B cell (primary cell): Measurements from ENCODE around the gene AQP5. TPM values are rescaled to one million over a fixed set of nuclear protein-coding genes. Genes with fewer than 3 reads are reported as not detected.

Source experiments
- ATAC-seq: fragments of 200-7000 bp; cut with Tn5 transposase; one replicate; pipeline ENCODE4 v1.10.0; 2021; ENCODE audit warnings: low read depth, mild to moderate bottlenecking, moderate number of reproducible peaks, moderate library complexity
- CTCF ChIA-PET: fragments of 350-600 bp; sonication (Branson Sonifier 250); formaldehyde crosslinking; loops from one replicate; lab custom pipeline; 2021; ENCODE audit warnings: antibody characterized with exemption, inconsistent platforms; lab: Charles Lee
- POLR2A ChIA-PET: fragments of 350-600 bp; sonication (Branson Sonifier 250); formaldehyde crosslinking; loops from one replicate; lab custom pipeline; 2021; ENCODE audit warnings: antibody characterized with exemption; lab: Charles Lee
- DNase-seq: peaks from one replicate; pipeline ENCODE4 v3.0.0; 2013
- H2AFZ ChIP-seq: 2 replicates; pipeline ENCODE4 v1.6.1; 2012; ENCODE audit warnings: mild to moderate bottlenecking, low read depth, low read length; ENCODE audit not compliant: insufficient read depth, poor library complexity, severe bottlenecking
- H3K27ac ChIP-seq, 2 donors: 1 replicate in 1 of 2; 2 replicates in 1 of 2; pipeline ENCODE4 v1.5.1; 2012 to 2013; ENCODE audit warnings: low read length in 2 of 2, mild to moderate bottlenecking in 2 of 2, moderate library complexity in 1 of 2
- H3K27me3 ChIP-seq, 4 experiments: fragments of 200-600 bp in 1 of 4; sonication (generic) in 1 of 4; replicated peaks in 1 of 4; 1 replicate in 2 of 4; 2 replicates in 2 of 4; pipeline versions ENCODE4 v1.6.1 to v1.7.0; 2013 to 2016; ENCODE audit warnings: low read length in 3 of 4, mild to moderate bottlenecking in 2 of 4, mixed read lengths in 1 of 4, moderate library complexity in 1 of 4; ENCODE audit not compliant: insufficient read depth in 4 of 4, control insufficient read depth in 3 of 4; ENCODE audit errors: control extremely low read depth in 1 of 4
- H3K36me3 ChIP-seq, 2 experiments: replicated peaks in 1 of 2; 1 replicate in 1 of 2; 2 replicates in 1 of 2; pipeline versions ENCODE4 v1.6.1 to v1.7.1; 2013; ENCODE audit warnings: low read length in 1 of 2; ENCODE audit not compliant: insufficient read depth in 2 of 2, control insufficient read depth in 1 of 2; ENCODE audit errors: control extremely low read depth in 1 of 2, extremely low read depth in 1 of 2
- H3K4me1 ChIP-seq, 2 donors: fragments of 200-600 bp in 1 of 2; sonication (generic) in 1 of 2; 1 replicate in 1 of 2; 2 replicates in 1 of 2; pipeline versions ENCODE4 v1.5.1 to v1.6.1; 2013 to 2017; ENCODE audit warnings: low read length in 2 of 2; ENCODE audit not compliant: control insufficient read depth in 2 of 2, insufficient read depth in 2 of 2
- H3K4me2 ChIP-seq: replicated peaks from 2 replicates; pipeline ENCODE3; 2012; ENCODE audit warnings: mild to moderate bottlenecking, low read depth, low read length; ENCODE audit not compliant: poor library complexity, severe bottlenecking
- H3K4me3 ChIP-seq, 5 experiments: fragments of 200-600 bp in 1 of 5; sonication (generic) in 1 of 5; 1 replicate in 3 of 5; 2 replicates in 2 of 5; pipeline versions ENCODE4 v1.5.1 to v1.7.0; 2011 to 2016; ENCODE audit warnings: low read length in 4 of 5, mild to moderate bottlenecking in 4 of 5, low read depth in 2 of 5, control low read depth in 1 of 5, moderate library complexity in 1 of 5; ENCODE audit not compliant: insufficient read depth in 1 of 5; ENCODE audit errors: control extremely low read depth in 1 of 5, extremely low read depth in 1 of 5
- H3K79me2 ChIP-seq: fragments of 200-600 bp; sonication (generic); one replicate; pipeline ENCODE4 v1.6.0; 2016; ENCODE audit warnings: low read length; ENCODE audit not compliant: control insufficient read depth, insufficient read depth
- H3K9ac ChIP-seq: fragments of 200-600 bp; sonication (generic); 2 replicates; pipeline ENCODE4 v1.6.1; 2017; ENCODE audit warnings: mild to moderate bottlenecking, low read length, moderate library complexity
- H3K9me3 ChIP-seq, 3 donors: one replicate each; pipeline versions ENCODE4 v1.6.1 to v1.7.1; 2013; ENCODE audit warnings: low read length in 2 of 3; ENCODE audit not compliant: control insufficient read depth in 2 of 3, insufficient read depth in 1 of 3; ENCODE audit errors: control extremely low read depth in 1 of 3
- H4K20me1 ChIP-seq: 2 replicates; pipeline ENCODE4 v1.6.0; 2012; ENCODE audit warnings: mild to moderate bottlenecking, low read length; ENCODE audit not compliant: insufficient read depth, control insufficient read depth, poor library complexity, severe bottlenecking
- H3K27ac Mint-ChIP-seq: one replicate; pipeline ENCODE4 v1.8.0; 2021; ENCODE audit warnings: mixed read lengths
- H3K27me3 Mint-ChIP-seq: one replicate; pipeline ENCODE4 v1.8.0; 2021; ENCODE audit warnings: mixed read lengths
- H3K4me1 Mint-ChIP-seq: one replicate; pipeline ENCODE4 v1.8.0; 2021; ENCODE audit warnings: mixed read lengths
- H3K4me3 Mint-ChIP-seq: one replicate; pipeline ENCODE4 v1.8.0; 2021; ENCODE audit warnings: mixed read lengths
- H3K9me3 Mint-ChIP-seq: one replicate; pipeline ENCODE4 v1.8.0; 2022; ENCODE audit warnings: mixed read lengths; ENCODE audit not compliant: insufficient read depth
- CTCF ChIP-seq: fragments of 200-600 bp; IDR thresholded peaks from one replicate; pipeline ENCODE4 v1.8.0; 2022; ENCODE audit warnings: antibody characterized with exemption, mild to moderate bottlenecking
- EZH2 ChIP-seq: IDR thresholded peaks from 2 replicates; pipeline ENCODE4 v1.6.1; 2012; ENCODE audit warnings: borderline replicate concordance, low read depth, mild to moderate bottlenecking, moderate library complexity, low read length; ENCODE audit not compliant: insufficient read depth, poor library complexity, severe bottlenecking
- WGBS: methylation state at CpG from one replicate; pipeline ENCODE4 v1.1.5; 2013; ENCODE audit warnings: missing lambda C conversion rate; ENCODE audit not compliant: insufficient coverage; 5-methylcytosine and 5-hydroxymethylcytosine counted together
- intact Hi-C: fragments of 100-400 bp; cut with micrococcal nuclease; formaldehyde crosslinking; loops from one replicate; pipeline ENCODE4 v1.10.0; 2022
- polyA plus RNA-seq: library from polyadenylated mRNA; depleted of rRNA; stranded (reverse); fragments of >200 nt; gene quantifications from 2 replicates; pipeline ENCODE4 v1.2.3, GENCODE V29; 2012
- total RNA-seq, 2 donors: library from RNA; stranded (reverse); fragments of 120-200 nt in 1 of 2; gene quantifications; 1 replicate in 1 of 2; 2 replicates in 1 of 2; pipeline versions ENCODE4 v1.2.3 to v1.2.4, GENCODE V29; 2013 to 2022

Gene AQP5
- total and polyA plus RNA-seq, 2 donors (not counting 1 experiment from before 2014, with no cell fraction given): not detected

GRCh38 chr12:49948866-49949845, 12.5 kb upstream of the AQP5 start:
- H3K4me1 ChIP-seq: peaks cover 0 to 8% of the 10 kb centered on the region in 2 donors
- no peaks in the 10 kb centered on the region for H3K79me2 ChIP-seq
- no peak overlapping the region for H3K4me3 ChIP-seq
- H4K20me1 ChIP-seq: no peaks in the 10 kb centered on the region
- H2AFZ ChIP-seq: no peak overlapping the region
- no peak overlapping the region for H3K4me2 ChIP-seq
- H3K36me3 ChIP-seq: no peaks in the 10 kb centered on the region
- intact Hi-C loops: no loop called here
- Mint-ChIP-seq H3K4me3 (no peak overlapping the region), H3K27me3 (peaks cover 16% of the 10 kb centered on the region), H3K9me3 (no peaks in the 10 kb centered on the region), H3K27ac (no peak overlapping the region), H3K4me1 (peaks cover 8% of the 10 kb centered on the region)
- H3K9me3 ChIP-seq: no peaks in the 10 kb centered on the region
- 95% methylated on average over 7 of the region's 13 CpGs for WGBS
- DNase-seq: no peak
- no peak for ATAC-seq
- TF ChIP-seq EZH2: no peak
- TF ChIP-seq CTCF: no peak
- H3K27ac ChIP-seq: no peak overlapping the region
- ChIA-PET CTCF (interaction anchor here (0.6 to 1.7 kb wide), 2 partner anchors 18 to 49 kb away, joined by 4 to 7 read pairs; no protein-coding TSS in a partner anchor), POLR2A (no interaction called here)
- H3K9ac ChIP-seq: no peak overlapping the region
- H3K27me3 ChIP-seq: peaks cover 0 to 28% (median 6%) of the 10 kb centered on the region in 4 experiments

GRCh38 chr12:49949866-49950265, 11.8 kb upstream of the AQP5 start:
- Mint-ChIP-seq H3K27me3 (peaks cover 23% of the 10 kb centered on the region), H3K9me3 (no peaks in the 10 kb centered on the region), H3K27ac (no peak overlapping the region), H3K4me1 (peaks cover 8% of the 10 kb centered on the region), H3K4me3 (no peak overlapping the region)
- Histone ChIP-seq H3K36me3 (no peaks in the 10 kb centered on the region), H3K9me3 (no peaks in the 10 kb centered on the region), H3K4me3 (no peak overlapping the region), H3K4me2 (no peak overlapping the region), H3K9ac (no peak overlapping the region), H3K79me2 (no peaks in the 10 kb centered on the region), H3K27me3 (peaks cover 0 to 33% (median 12%) of the 10 kb centered on the region in 4 experiments), H4K20me1 (no peaks in the 10 kb centered on the region), H3K27ac (no peak overlapping the region), H2AFZ (no peak overlapping the region), H3K4me1 (peaks cover 0 to 8% of the 10 kb centered on the region in 2 donors)
- DNase-seq: no peak
- ChIA-PET POLR2A (no interaction called here), CTCF (interaction anchor here (1.7 kb wide), 1 partner anchor 17 kb away, joined by 7 read pairs; no protein-coding TSS in a partner anchor)
- TF ChIP-seq EZH2 (no peak), CTCF (no peak)
- no peak for ATAC-seq
- WGBS: 96% methylated on average over 3 of the region's 3 CpGs
- intact Hi-C loops: no loop called here
